Fibroblast of villous mesenchyme (primary cell): ENCODE data around the gene CYTH4. TPM values are rescaled to one million over a fixed set of nuclear protein-coding genes. Genes with fewer than 3 reads are reported as not detected.

Experiments used
- DNase-seq: peaks from one replicate; pipeline ENCODE4 v3.0.0-alpha.2; 2010; ENCODE audit warnings: low read depth
- H3K4me3 ChIP-seq: 2 replicates; pipeline ENCODE4 v1.5.1; 2011; ENCODE audit warnings: low read depth, mild to moderate bottlenecking, low read length
- CTCF ChIP-seq: IDR thresholded peaks from 2 replicates; pipeline ENCODE4 v1.5.1; 2012; ENCODE audit warnings: low read depth, mild to moderate bottlenecking, low read length; ENCODE audit not compliant: insufficient read depth
- total RNA-seq: library from RNA; depleted of rRNA; stranded (reverse); fragments of >200 nt; gene quantifications from 2 replicates; pipeline ENCODE4 v1.2.3, GENCODE V29; 2012

Gene CYTH4
- total RNA-seq, 1 donor: under 0.01 TPM

- H3K4me3 ChIP-seq: no peak overlapping the region
- no peak for DNase-seq
- TF ChIP-seq CTCF: no peak
These were observed 28.7 kb downstream of the CYTH4 start for GRCh38 chr22:37310815-37311595.

GRCh38 chr22:37311761-37312312 is 29.5 kb downstream of the CYTH4 start:
- H3K4me3 ChIP-seq: no peak overlapping the region

GRCh38 chr22:37312549-37313183 is 30.4 kb downstream of the CYTH4 start:
- H3K4me3 ChIP-seq: no peak overlapping the region
- no peak for DNase-seq
- TF ChIP-seq CTCF: no peak

More at GRCh38 chr22:37311761-37312312, 29.5 kb downstream of the CYTH4 start:
- no peak for DNase-seq
- TF ChIP-seq CTCF: no peak

GRCh38 chr22:37313376-37314314 is 31.3 kb downstream of the CYTH4 start:
- no peak for TF ChIP-seq CTCF
- no peak overlapping the region for H3K4me3 ChIP-seq
- DNase-seq: no peak

- DNase-seq: no peak
- H3K4me3 ChIP-seq: no peak overlapping the region
- TF ChIP-seq CTCF: no peak
These were observed 32.2 kb downstream of the CYTH4 start for GRCh38 chr22:37314315-37315074.

- TF ChIP-seq CTCF: no peak
These were observed 34.1 kb downstream of the CYTH4 start for GRCh38 chr22:37316405-37316804.

More at GRCh38 chr22:37316405-37316804, 34.1 kb downstream of the CYTH4 start:
- no peak for DNase-seq
- no peak overlapping the region for H3K4me3 ChIP-seq
